Neural progenitor cell (in vitro differentiated cells): ENCODE data around the gene TMEM273. TPM values are rescaled to one million over a fixed set of nuclear protein-coding genes. Genes with fewer than 3 reads are reported as not detected.

Experiments used
- DNase-seq: peaks from one replicate; pipeline ENCODE4 v3.0.0-alpha.2; 2016; ENCODE audit warnings: low spot score
- H2AFZ ChIP-seq: fragments of 200-600 bp; sonication (generic); replicated peaks from 2 replicates; pipeline ENCODE4 v1.6.1; 2016; ENCODE audit warnings: antibody characterized with exemption
- H3F3A ChIP-seq: fragments of 200-600 bp; sonication (generic); 2 replicates; pipeline ENCODE4 v1.6.1; 2016; ENCODE audit warnings: antibody characterized with exemption, low read depth
- H3K27ac ChIP-seq: fragments of 200-600 bp; sonication (generic); 2 replicates; pipeline ENCODE4 v1.5.1; 2016; ENCODE audit warnings: mild to moderate bottlenecking
- H3K27me3 ChIP-seq: fragments of 200-600 bp; sonication (generic); 2 replicates; pipeline ENCODE4 v1.6.1; 2016; ENCODE audit warnings: mild to moderate bottlenecking, moderate library complexity
- H3K36me3 ChIP-seq: fragments of 200-600 bp; sonication (generic); 2 replicates; pipeline ENCODE4 v1.5.1; 2016
- H3K4me1 ChIP-seq: fragments of 200-600 bp; sonication (generic); 2 replicates; pipeline ENCODE4 v1.6.1; 2016; ENCODE audit warnings: mixed run types
- H3K4me2 ChIP-seq: fragments of 200-600 bp; sonication (generic); 2 replicates; pipeline ENCODE4 v1.6.1; 2016
- H3K4me3 ChIP-seq: fragments of 200-600 bp; sonication (generic); 2 replicates; pipeline ENCODE4 v1.5.1; 2016
- H3K79me2 ChIP-seq: fragments of 200-600 bp; sonication (generic); 2 replicates; pipeline ENCODE4 v1.6.1; 2016; ENCODE audit warnings: low read depth
- H3K9ac ChIP-seq: fragments of 200-600 bp; sonication (generic); 2 replicates; pipeline ENCODE4 v1.6.1; 2016
- H3K9me3 ChIP-seq: fragments of 200-600 bp; sonication (generic); 2 replicates; pipeline ENCODE4 v1.5.1; 2016; ENCODE audit warnings: low read depth
- H4K20me1 ChIP-seq: fragments of 200-600 bp; sonication (generic); 2 replicates; pipeline ENCODE4 v1.6.1; 2016; ENCODE audit warnings: low read depth
- H3K27ac Mint-ChIP-seq: 3 replicates; pipeline ENCODE4 v1.8.0; 2021; ENCODE audit warnings: mixed read lengths
- H3K27me3 Mint-ChIP-seq: 2 replicates; pipeline ENCODE4 v1.8.0; 2022; ENCODE audit warnings: low read depth, mild to moderate bottlenecking, inconsistent platforms, moderate library complexity, mixed read lengths; ENCODE audit not compliant: insufficient read depth
- H3K36me3 Mint-ChIP-seq: 3 replicates; pipeline ENCODE4 v1.8.0; 2021; ENCODE audit warnings: mixed read lengths
- H3K4me1 Mint-ChIP-seq: 3 replicates; pipeline ENCODE4 v1.8.0; 2021; ENCODE audit warnings: mixed read lengths
- H3K4me3 Mint-ChIP-seq: 3 replicates; pipeline ENCODE4 v1.8.0; 2021; ENCODE audit warnings: mild to moderate bottlenecking, moderate library complexity, mixed read lengths
- H3K9me3 Mint-ChIP-seq: 3 replicates; pipeline ENCODE4 v1.8.0; 2020; ENCODE audit warnings: mixed read lengths
- EZH2 ChIP-seq: fragments of 200-600 bp; sonication (generic); IDR thresholded peaks from 2 replicates; pipeline ENCODE4 v1.6.1; 2017; ENCODE audit warnings: antibody characterized with exemption, mild to moderate bottlenecking, moderate library complexity
- EZH2phosphoT487 ChIP-seq: fragments of 200-600 bp; sonication (generic); IDR thresholded peaks from 2 replicates; pipeline ENCODE4 v1.6.1; 2017; ENCODE audit warnings: antibody characterized with exemption
- total RNA-seq: library from RNA; depleted of rRNA; stranded (reverse); fragments of >200 nt; gene quantifications from 2 replicates; pipeline ENCODE4 v1.2.3, GENCODE V29; 2015; ENCODE audit warnings: low replicate concordance
- TF ChIP-seq, protein P1 (sequence below): fragments of 200-600 bp; sonication (generic); IDR thresholded peaks from 2 replicates; pipeline ENCODE4 v1.5.1; 2017; ENCODE audit warnings: antibody characterized with exemption, mild to moderate bottlenecking

Gene TMEM273
- total RNA-seq, 1 donor from 2014 or later = not detected

DNA sequence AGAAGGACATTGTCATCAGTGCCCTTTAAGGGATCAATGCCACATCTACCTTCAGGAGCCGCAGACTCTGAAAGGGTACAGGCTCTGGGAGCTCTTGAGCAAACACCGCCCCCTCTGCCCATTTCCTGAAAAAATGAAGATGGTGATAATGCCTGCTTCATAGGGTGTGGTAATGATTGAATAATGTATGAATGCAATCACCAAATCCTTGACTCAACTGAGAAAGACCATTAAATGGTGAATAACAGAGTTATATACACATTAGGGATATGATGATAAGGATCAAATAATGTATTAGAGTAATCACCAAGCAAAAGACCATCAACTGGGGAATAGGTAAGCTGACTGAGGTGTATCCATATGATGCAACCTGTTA, 55.8 kb downstream of the TMEM273 start:
- H3K27me3 Mint-ChIP-seq = peaks cover 6% of the 10 kb centered on the region
- H3K4me1 ChIP-seq = no peaks in the 10 kb centered on the region
- no peaks in the 10 kb centered on the region for H3K4me1 Mint-ChIP-seq
- no peak for DNase-seq
- H3K36me3 ChIP-seq = no peaks in the 10 kb centered on the region
- no peak overlapping the region for H3K27ac ChIP-seq
- H3K4me2 ChIP-seq = no peak overlapping the region
- no peaks in the 10 kb centered on the region for H3K36me3 Mint-ChIP-seq
- TF ChIP-seq EZH2phosphoT487 (no peak), EZH2 (no peak)
- TF ChIP-seq, protein P1, sequence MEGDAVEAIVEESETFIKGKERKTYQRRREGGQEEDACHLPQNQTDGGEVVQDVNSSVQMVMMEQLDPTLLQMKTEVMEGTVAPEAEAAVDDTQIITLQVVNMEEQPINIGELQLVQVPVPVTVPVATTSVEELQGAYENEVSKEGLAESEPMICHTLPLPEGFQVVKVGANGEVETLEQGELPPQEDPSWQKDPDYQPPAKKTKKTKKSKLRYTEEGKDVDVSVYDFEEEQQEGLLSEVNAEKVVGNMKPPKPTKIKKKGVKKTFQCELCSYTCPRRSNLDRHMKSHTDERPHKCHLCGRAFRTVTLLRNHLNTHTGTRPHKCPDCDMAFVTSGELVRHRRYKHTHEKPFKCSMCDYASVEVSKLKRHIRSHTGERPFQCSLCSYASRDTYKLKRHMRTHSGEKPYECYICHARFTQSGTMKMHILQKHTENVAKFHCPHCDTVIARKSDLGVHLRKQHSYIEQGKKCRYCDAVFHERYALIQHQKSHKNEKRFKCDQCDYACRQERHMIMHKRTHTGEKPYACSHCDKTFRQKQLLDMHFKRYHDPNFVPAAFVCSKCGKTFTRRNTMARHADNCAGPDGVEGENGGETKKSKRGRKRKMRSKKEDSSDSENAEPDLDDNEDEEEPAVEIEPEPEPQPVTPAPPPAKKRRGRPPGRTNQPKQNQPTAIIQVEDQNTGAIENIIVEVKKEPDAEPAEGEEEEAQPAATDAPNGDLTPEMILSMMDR = no peak
- no peaks in the 10 kb centered on the region for H4K20me1 ChIP-seq
- no peaks in the 10 kb centered on the region for H3K27me3 ChIP-seq
- peaks cover 5% of the 10 kb centered on the region for H3K9me3 Mint-ChIP-seq
- no peak overlapping the region for H2AFZ ChIP-seq
- H3F3A ChIP-seq = no peaks in the 10 kb centered on the region
- H3K4me3 ChIP-seq = no peak overlapping the region
- no peak overlapping the region for H3K27ac Mint-ChIP-seq
- no peaks in the 10 kb centered on the region for H3K9me3 ChIP-seq
- H3K9ac ChIP-seq = no peak overlapping the region
- H3K4me3 Mint-ChIP-seq = no peak overlapping the region
- H3K79me2 ChIP-seq = no peaks in the 10 kb centered on the region

DNA sequence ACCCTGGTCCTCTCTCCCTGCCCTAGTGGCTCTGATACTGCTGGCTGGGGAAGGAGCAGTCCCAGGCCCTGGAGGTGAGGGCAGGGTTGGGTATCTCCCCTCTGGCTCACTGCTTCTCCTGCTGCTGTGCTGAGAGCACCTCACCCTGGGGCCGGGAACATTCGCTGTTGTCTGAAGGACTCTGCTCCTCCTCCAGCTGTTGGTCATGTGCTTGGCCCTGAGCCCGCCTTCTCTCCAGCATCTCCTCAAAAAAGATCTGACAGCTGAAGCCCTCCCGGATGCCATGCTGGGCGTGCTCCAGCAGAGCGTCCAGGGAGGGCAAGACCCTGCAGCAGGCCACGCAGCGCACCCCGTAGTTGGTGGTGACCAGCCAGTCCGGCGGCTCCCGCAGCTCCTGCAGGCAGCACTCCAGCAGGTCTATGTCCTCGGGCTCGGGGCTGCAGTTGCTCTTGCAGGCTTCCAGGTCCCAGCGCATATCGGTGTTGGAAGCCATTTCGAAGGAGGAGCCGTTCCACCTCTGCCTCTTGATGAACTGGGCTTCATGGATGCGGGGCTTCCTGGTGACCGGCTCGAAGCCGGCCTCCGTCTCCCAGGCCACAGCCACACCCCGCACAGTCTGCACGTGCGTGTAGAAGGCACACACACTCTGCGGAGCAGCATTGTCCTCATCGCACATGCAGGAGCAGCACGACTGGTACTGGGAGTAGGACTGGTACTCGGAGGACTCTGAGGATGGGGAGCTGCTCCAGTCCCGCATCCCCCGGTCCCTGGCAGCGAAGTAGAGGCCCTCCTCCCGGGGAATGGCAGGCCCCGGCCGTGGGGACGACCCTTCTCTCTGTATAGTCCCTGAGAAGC, 56.5 kb downstream of the TMEM273 start:
- DNase-seq = no peak
- no peaks in the 10 kb centered on the region for H3K36me3 ChIP-seq
- no peak overlapping the region for H2AFZ ChIP-seq
- H3K27ac ChIP-seq = no peak overlapping the region
- Mint-ChIP-seq H3K4me1 (no peaks in the 10 kb centered on the region), H3K36me3 (no peaks in the 10 kb centered on the region), H3K27me3 (peaks cover 6% of the 10 kb centered on the region), H3K9me3 (peaks cover 5% of the 10 kb centered on the region), H3K4me3 (no peak overlapping the region), H3K27ac (no peak overlapping the region)
- H3K4me2 ChIP-seq = no peak overlapping the region
- no peaks in the 10 kb centered on the region for H4K20me1 ChIP-seq
- TF ChIP-seq, protein P1 = no peak
- TF ChIP-seq EZH2phosphoT487 = no peak
- TF ChIP-seq EZH2 = no peak
- H3K27me3 ChIP-seq = no peaks in the 10 kb centered on the region
- H3K79me2 ChIP-seq = no peaks in the 10 kb centered on the region
- no peak overlapping the region for H3K4me3 ChIP-seq
- H3K4me1 ChIP-seq = no peaks in the 10 kb centered on the region
- H3K9me3 ChIP-seq = no peaks in the 10 kb centered on the region
- no peaks in the 10 kb centered on the region for H3F3A ChIP-seq
- H3K9ac ChIP-seq = no peak overlapping the region

DNA sequence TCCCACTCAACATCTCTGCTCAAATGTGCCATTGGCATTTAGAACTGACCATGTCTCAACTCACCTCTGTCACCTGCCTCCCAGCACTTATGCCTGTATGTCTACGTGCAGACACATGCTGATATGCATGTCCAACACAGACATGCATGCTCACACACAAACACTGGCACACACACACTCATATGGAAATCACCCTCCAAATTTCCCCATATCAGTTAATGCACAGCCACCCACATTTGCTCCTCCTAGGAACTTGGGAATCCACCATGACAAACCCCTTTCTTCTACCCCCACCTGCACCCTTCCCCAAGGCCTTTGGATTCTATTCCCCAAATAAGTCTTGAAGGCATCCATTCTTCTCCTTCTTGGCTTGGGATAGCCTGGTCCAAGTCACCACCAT, 58.8 kb downstream of the TMEM273 start:
- no peak overlapping the region for H3K27ac Mint-ChIP-seq
- no peaks in the 10 kb centered on the region for H3K27me3 ChIP-seq
- H3K4me1 Mint-ChIP-seq = no peaks in the 10 kb centered on the region
- H3K4me1 ChIP-seq = no peaks in the 10 kb centered on the region
- no peak for DNase-seq
- peaks cover 4% of the 10 kb centered on the region for H3K27me3 Mint-ChIP-seq
- H3K9ac ChIP-seq = no peak overlapping the region
- TF ChIP-seq EZH2 (no peak), EZH2phosphoT487 (no peak)
- TF ChIP-seq, protein P1 = no peak
- no peak overlapping the region for H3K4me3 ChIP-seq
- H4K20me1 ChIP-seq = no peaks in the 10 kb centered on the region
- no peak overlapping the region for H3K27ac ChIP-seq
- H3K36me3 Mint-ChIP-seq = no peaks in the 10 kb centered on the region
- no peak overlapping the region for H2AFZ ChIP-seq
- H3K36me3 ChIP-seq = no peaks in the 10 kb centered on the region
- H3K4me3 Mint-ChIP-seq = no peak overlapping the region
- H3F3A ChIP-seq = no peaks in the 10 kb centered on the region
- H3K4me2 ChIP-seq = no peak overlapping the region
- H3K9me3 Mint-ChIP-seq = peaks cover 7% of the 10 kb centered on the region
- no peaks in the 10 kb centered on the region for H3K79me2 ChIP-seq
- no peaks in the 10 kb centered on the region for H3K9me3 ChIP-seq
